Stomach (tissue), 9 donors: ENCODE measurements around the gene ADAM21. TPM values are rescaled to one million over a fixed set of nuclear protein-coding genes. Genes with fewer than 3 reads are reported as not detected.

Experiments
- DNase-seq, 2 donors: peaks; one replicate each; pipeline versions ENCODE4 v3.0.0 to v3.0.0-alpha.2; 2013 to 2019
- H3K27ac ChIP-seq, 5 donors: fragments of 200-600 bp in 4 of 5; sonication (generic) in 4 of 5; one replicate each; pipeline ENCODE4 v1.5.1; 2013 to 2019; ENCODE audit warnings: mild to moderate bottlenecking in 1 of 5, moderate library complexity in 1 of 5
- H3K27me3 ChIP-seq, 3 donors: fragments of 200-600 bp; sonication (generic); one replicate each; pipeline ENCODE4 v1.5.1; 2017 to 2019; ENCODE audit warnings: mixed run types in 1 of 3
- H3K36me3 ChIP-seq, 4 donors: fragments of 200-600 bp; sonication (generic); 1 replicate in 3 of 4; 2 replicates in 1 of 4; pipeline ENCODE4 v1.5.1; 2016 to 2019
- H3K4me1 ChIP-seq, 4 donors: fragments of 200-600 bp; sonication (generic); one replicate each; pipeline ENCODE4 v1.5.1; 2016 to 2019
- H3K4me3 ChIP-seq, 4 donors: fragments of 200-600 bp; sonication (generic) in 3 of 4; one replicate each; pipeline ENCODE4 v1.5.1; 2016 to 2019; ENCODE audit warnings: mild to moderate bottlenecking in 1 of 4
- H3K9me3 ChIP-seq, 4 donors: fragments of 200-600 bp; sonication (generic); one replicate each; pipeline ENCODE4 v1.5.1; 2016 to 2019
- CTCF ChIP-seq, 7 experiments: fragments of 450-650 bp in 4 of 7; fragments of 200-600 bp in 3 of 7; sonication (generic) in 3 of 7; IDR thresholded peaks; one replicate each; pipeline ENCODE4 v1.5.1; 2016 to 2019; ENCODE audit warnings: antibody characterized with exemption in 7 of 7, control low read depth in 2 of 7, mild to moderate bottlenecking in 1 of 7
- EP300 ChIP-seq: sonication (generic); formaldehyde crosslinking; IDR thresholded peaks from one replicate; pipeline ENCODE4 v1.6.1; 2017; ENCODE audit warnings: antibody characterized with exemption
- POLR2A ChIP-seq, 4 donors: fragments of 450-650 bp; IDR thresholded peaks; one replicate each; pipeline ENCODE4 v1.6.1; 2016; ENCODE audit warnings: antibody characterized with exemption in 4 of 4, control low read depth in 2 of 4, mild to moderate bottlenecking in 1 of 4, moderate library complexity in 1 of 4
- POLR2AphosphoS5 ChIP-seq, 3 donors: sonication (generic); formaldehyde crosslinking; IDR thresholded peaks; one replicate each; pipeline ENCODE4 v1.6.1; 2016; ENCODE audit warnings: antibody characterized with exemption in 3 of 3
- WGBS, 5 donors: extraction: QIAGEN DNeasy Blood & Tissue Kit in 3 of 5; methylation state at CpG; one replicate each; pipeline versions ENCODE4 v1.1.5 to v1.1.7; 2013 to 2018; 5-methylcytosine and 5-hydroxymethylcytosine counted together
- intact Hi-C: fragments of 100-400 bp; cut with DNase I; formaldehyde crosslinking; loops from one replicate; pipeline ENCODE4 v1.15.1; 2023; ENCODE audit warnings: low total_unique reads
- polyA plus RNA-seq, 3 donors: library from polyadenylated mRNA; stranded (reverse); fragments of 200-250 nt; gene quantifications; one replicate each; pipeline ENCODE4 v1.2.3, GENCODE V29; 2013
- small RNA-seq, 4 donors: library from RNA; depleted of rRNA; stranded (forward); fragments of <200 nt; gene quantifications; one replicate each; pipeline ENCODE3, GENCODE V24; 2016
- total RNA-seq, 5 donors: library from RNA; depleted of rRNA; stranded (reverse); fragments of >200 nt; gene quantifications; one replicate each; pipeline versions ENCODE4 v1.1.0 to v1.2.3, GENCODE V29; 2014 to 2016
- donor health status: healthy with polysubstance abuse.
- donor health status: Bipolar disorder and iron deficiency.
- donor health status: healthy.

ADAM21 gene
- total and polyA plus RNA-seq, 8 donors: not detected

- no peaks in the 10 kb centered on the region for H3K27me3 ChIP-seq
- H3K9me3 ChIP-seq: peaks cover 21 to 47% (median 34%) of the 10 kb centered on the region in 4 donors
- intact Hi-C loops: no loop called here
- no peak for TF ChIP-seq EP300
- TF ChIP-seq POLR2A (IDR thresholded peaks at IDR 0.05): no peak
- TF ChIP-seq CTCF (IDR thresholded peaks at IDR 0.05): no peak
- no peak for TF ChIP-seq POLR2AphosphoS5 (IDR thresholded peaks at IDR 0.05)
- H3K4me3 ChIP-seq: no peak overlapping the region
- WGBS, 5 donors: 70 to 92% (median 82%) methylated on average over 3 of the region's 3 CpGs
- H3K36me3 ChIP-seq: peaks cover 0 to 41% (median 16%) of the 10 kb centered on the region in 4 donors
- H3K4me1 ChIP-seq: no peaks in the 10 kb centered on the region
- H3K27ac ChIP-seq: no peak overlapping the region
- DNase-seq: no peak
Measured at GRCh38 chr14:70489579-70490200, 37.7 kb downstream of the ADAM21 start.

- Histone ChIP-seq H3K9me3 (peaks cover 0 to 48% (median 12%) of the 10 kb centered on the region in 4 donors), H3K36me3 (peaks cover 0 to 38% (median 5%) of the 10 kb centered on the region in 4 donors), H3K4me1 (no peaks in the 10 kb centered on the region), H3K27me3 (no peaks in the 10 kb centered on the region), H3K4me3 (no peak overlapping the region), H3K27ac (no peak overlapping the region)
- no peak for TF ChIP-seq CTCF (IDR thresholded peaks at IDR 0.05)
- no peak for TF ChIP-seq POLR2A (IDR thresholded peaks at IDR 0.05)
- no peak for TF ChIP-seq POLR2AphosphoS5 (IDR thresholded peaks at IDR 0.05)
- intact Hi-C loops: no loop called here
- no peak for DNase-seq
Measured at GRCh38 chr14:70498191-70498590, 46.2 kb downstream of the ADAM21 start.

Small RNAs within 50 kb of the gene (small RNA-seq; reads per million reads assigned to genes)
- 0 reads per million in 4 donors for gene RNU6-659P

Other genes starting within 250 kb of the ADAM21 start
- 10 to 100 TPM in 4 of 5 donors, 1 to 10 TPM in 1; 1.2 to 70.1 (median 50.8) TPM for gene COX16, start 92.5 kb upstream of the ADAM21 start, total RNA-seq
- gene COX16, start 92.5 kb upstream of the ADAM21 start, polyA plus RNA-seq: 10 to 100 TPM; 56.4 to 97.8 (median 69.0) TPM
- 10 to 100 TPM; 11.1 to 44.6 (median 21.2) TPM for gene SYNJ2BP, start 35.1 kb upstream of the ADAM21 start, total RNA-seq
- gene SYNJ2BP, start 35.1 kb upstream of the ADAM21 start, polyA plus RNA-seq: 10 to 100 TPM; 10.2 to 21.2 (median 18.5) TPM
- gene ADAM20, start 82.8 kb downstream of the ADAM21 start, total RNA-seq: 1 to 10 TPM in 2 of 5 donors, under 1 TPM in 1, not detected in 2; 0.72 to 7.6 (median 1.5) TPM
- gene ADAM20, start 82.8 kb downstream of the ADAM21 start, polyA plus RNA-seq: under 1 TPM in 1 of 3 donors, not detected in 2; 0.10 TPM
- 10 to 100 TPM; 13.3 to 71.0 (median 48.4) TPM for gene MED6, start 148.5 kb downstream of the ADAM21 start, total RNA-seq
- 10 to 100 TPM; 12.6 to 21.8 (median 14.6) TPM for gene MED6, start 148.5 kb downstream of the ADAM21 start, polyA plus RNA-seq
- 1 to 10 TPM in 3 of 5 donors, not detected in 2; 1.8 to 7.1 (median 3.6) TPM for gene TTC9, start 189.7 kb downstream of the ADAM21 start, total RNA-seq
- 1 to 10 TPM; 3.1 to 7.3 (median 5.9) TPM for gene TTC9, start 189.7 kb downstream of the ADAM21 start, polyA plus RNA-seq